Testis (tissue), 2 donors: Measurements from ENCODE around the gene SYNPR.

ENCODE experiments used
- CTCF ChIP-seq, 3 experiments: fragments of 450-650 bp in 2 of 3; fragments of 200-600 bp in 1 of 3; sonication (generic) in 1 of 3; IDR thresholded peaks; one replicate each; pipeline ENCODE4 v1.5.1; 2016 to 2019; ENCODE audit warnings: antibody characterized with exemption in 3 of 3, mild to moderate bottlenecking in 2 of 3, moderate library complexity in 1 of 3
- POLR2A ChIP-seq: fragments of 450-650 bp; IDR thresholded peaks from one replicate; pipeline ENCODE4 v1.6.1; 2017; ENCODE audit warnings: antibody characterized with exemption, mild to moderate bottlenecking, moderate library complexity

GRCh38 chr3:63617391-63617790, 339.3 kb downstream of the SYNPR start:
- no peak for TF ChIP-seq CTCF (IDR thresholded peaks at IDR 0.05)
- no peak for TF ChIP-seq POLR2A
